ENCODE data around the gene SCO2.

DNA sequence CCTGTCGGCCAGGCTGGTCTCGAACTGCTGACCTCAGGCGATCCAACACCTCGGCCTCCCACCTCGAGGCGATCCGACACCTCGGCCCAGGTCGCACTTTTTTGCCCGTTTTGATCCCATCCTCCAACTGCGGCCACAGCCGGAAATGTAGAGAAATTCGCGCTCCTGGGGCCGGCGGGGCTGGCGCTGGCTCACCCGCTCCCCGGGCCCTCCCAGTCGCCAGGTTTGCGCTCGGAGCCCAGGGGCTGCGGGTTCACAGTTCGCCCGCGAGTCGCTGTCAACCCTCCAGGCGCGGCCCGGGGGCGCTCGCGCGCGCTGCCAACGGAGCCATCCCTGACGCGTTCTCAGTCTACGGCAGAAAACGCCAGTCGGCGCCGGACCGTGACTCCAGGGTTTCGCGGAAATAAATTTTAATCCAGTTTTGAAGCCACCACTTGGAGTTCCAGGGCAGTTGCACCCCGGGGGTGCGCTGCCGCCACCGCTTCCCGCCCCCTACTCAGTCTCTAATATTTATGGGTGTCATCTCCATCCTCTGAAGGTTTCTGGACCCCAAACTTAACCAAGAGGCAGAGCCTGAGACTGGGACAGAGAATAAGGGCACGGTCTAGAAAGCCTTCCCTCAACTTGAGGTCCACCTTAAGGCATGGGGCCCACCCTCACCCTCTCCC lies 18.8 kb upstream of the SCO2 start:
- TF ChIP-seq, protein P1, sequence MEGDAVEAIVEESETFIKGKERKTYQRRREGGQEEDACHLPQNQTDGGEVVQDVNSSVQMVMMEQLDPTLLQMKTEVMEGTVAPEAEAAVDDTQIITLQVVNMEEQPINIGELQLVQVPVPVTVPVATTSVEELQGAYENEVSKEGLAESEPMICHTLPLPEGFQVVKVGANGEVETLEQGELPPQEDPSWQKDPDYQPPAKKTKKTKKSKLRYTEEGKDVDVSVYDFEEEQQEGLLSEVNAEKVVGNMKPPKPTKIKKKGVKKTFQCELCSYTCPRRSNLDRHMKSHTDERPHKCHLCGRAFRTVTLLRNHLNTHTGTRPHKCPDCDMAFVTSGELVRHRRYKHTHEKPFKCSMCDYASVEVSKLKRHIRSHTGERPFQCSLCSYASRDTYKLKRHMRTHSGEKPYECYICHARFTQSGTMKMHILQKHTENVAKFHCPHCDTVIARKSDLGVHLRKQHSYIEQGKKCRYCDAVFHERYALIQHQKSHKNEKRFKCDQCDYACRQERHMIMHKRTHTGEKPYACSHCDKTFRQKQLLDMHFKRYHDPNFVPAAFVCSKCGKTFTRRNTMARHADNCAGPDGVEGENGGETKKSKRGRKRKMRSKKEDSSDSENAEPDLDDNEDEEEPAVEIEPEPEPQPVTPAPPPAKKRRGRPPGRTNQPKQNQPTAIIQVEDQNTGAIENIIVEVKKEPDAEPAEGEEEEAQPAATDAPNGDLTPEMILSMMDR (IDR thresholded peaks at IDR 0.05), result peak; percentile 48 to 72 (median 68)
- TF ChIP-seq POLR2A (IDR thresholded peaks at IDR 0.05), result no peak

Data from Peyer's patch (tissue), 4 donors.